ENCODE measurements around the gene SMIM45.

Gene SMIM45

GRCh38 chr22:41916745-41917358, 35.1 kb upstream of the SMIM45 start:
- no peak for DNase-seq (ENCODE audit: extremely low read depth, low read depth)
- no peak overlapping the region for H3K4me3 ChIP-seq (replicated peaks; ENCODE audit: low read depth, low read length)
- TF ChIP-seq CTCF (IDR thresholded peaks at IDR 0.05; ENCODE audit: low read depth, low read length, missing control alignments), result no peak

- TF ChIP-seq CTCF (IDR thresholded peaks at IDR 0.05; ENCODE audit: low read depth, low read length, missing control alignments), result no peak
- H3K4me3 ChIP-seq (replicated peaks; ENCODE audit: low read depth, low read length), result no peak overlapping the region
- DNase-seq (ENCODE audit: extremely low read depth, low read depth), result no peak
These were observed 34.5 kb upstream of the SMIM45 start for GRCh38 chr22:41917375-41917902.

- H3K4me3 ChIP-seq (replicated peaks; ENCODE audit: low read depth, low read length), result no peak overlapping the region
- no peak for DNase-seq (ENCODE audit: extremely low read depth, low read depth)
- no peak for TF ChIP-seq CTCF (IDR thresholded peaks at IDR 0.05; ENCODE audit: low read depth, low read length, missing control alignments)
These were observed 33.8 kb upstream of the SMIM45 start for GRCh38 chr22:41917903-41918791.

- DNase-seq (ENCODE audit: extremely low read depth, low read depth), result no peak
- TF ChIP-seq CTCF (IDR thresholded peaks at IDR 0.05; ENCODE audit: low read depth, low read length, missing control alignments), result no peak
- peak overlapping the region; percentile 31 for H3K4me3 ChIP-seq (replicated peaks; ENCODE audit: low read depth, low read length)
These were observed 32.4 kb upstream of the SMIM45 start for GRCh38 chr22:41919357-41920224.

- DNase-seq (ENCODE audit: extremely low read depth, low read depth), result no peak
- TF ChIP-seq CTCF (IDR thresholded peaks at IDR 0.05; ENCODE audit: low read depth, low read length, missing control alignments), result no peak
- no peak overlapping the region for H3K4me3 ChIP-seq (replicated peaks; ENCODE audit: low read depth, low read length)
These were observed 31.5 kb upstream of the SMIM45 start for GRCh38 chr22:41920271-41920976.

GRCh38 chr22:41922328-41922727, 29.6 kb upstream of the SMIM45 start:
- no peak for TF ChIP-seq CTCF (IDR thresholded peaks at IDR 0.05; ENCODE audit: low read depth, low read length, missing control alignments)
- H3K4me3 ChIP-seq (replicated peaks; ENCODE audit: low read depth, low read length), result no peak overlapping the region
- DNase-seq (ENCODE audit: extremely low read depth, low read depth), result no peak

Data from HFF-Myc (cell line).